B cell (primary cell): ENCODE measurements around the gene LRRC63. TPM values are rescaled to one million over a fixed set of nuclear protein-coding genes. Genes with fewer than 3 reads are reported as not detected.
"Not testable (repeated sequence)": the region's sequence is repeated elsewhere in the genome, so short reads cannot be mapped to it uniquely, and the experiment has no call there.

Experiments
- ATAC-seq: fragments of 200-7000 bp; cut with Tn5 transposase; one replicate; pipeline ENCODE4 v1.10.0; 2021; ENCODE audit warnings: low read depth, mild to moderate bottlenecking, moderate number of reproducible peaks, moderate library complexity
- CTCF ChIA-PET: fragments of 350-600 bp; sonication (Branson Sonifier 250); formaldehyde crosslinking; loops from one replicate; lab custom pipeline; 2021; ENCODE audit warnings: antibody characterized with exemption, inconsistent platforms; lab: Charles Lee
- POLR2A ChIA-PET: fragments of 350-600 bp; sonication (Branson Sonifier 250); formaldehyde crosslinking; loops from one replicate; lab custom pipeline; 2021; ENCODE audit warnings: antibody characterized with exemption; lab: Charles Lee
- DNase-seq: peaks from one replicate; pipeline ENCODE4 v3.0.0; 2013
- H2AFZ ChIP-seq: 2 replicates; pipeline ENCODE4 v1.6.1; 2012; ENCODE audit warnings: mild to moderate bottlenecking, low read depth, low read length; ENCODE audit not compliant: insufficient read depth, poor library complexity, severe bottlenecking
- H3K27ac ChIP-seq, 2 donors: 1 replicate in 1 of 2; 2 replicates in 1 of 2; pipeline ENCODE4 v1.5.1; 2012 to 2013; ENCODE audit warnings: low read length in 2 of 2, mild to moderate bottlenecking in 2 of 2, moderate library complexity in 1 of 2
- H3K27me3 ChIP-seq, 4 experiments: fragments of 200-600 bp in 1 of 4; sonication (generic) in 1 of 4; replicated peaks in 1 of 4; 1 replicate in 2 of 4; 2 replicates in 2 of 4; pipeline versions ENCODE4 v1.6.1 to v1.7.0; 2013 to 2016; ENCODE audit warnings: low read length in 3 of 4, mild to moderate bottlenecking in 2 of 4, mixed read lengths in 1 of 4, moderate library complexity in 1 of 4; ENCODE audit not compliant: insufficient read depth in 4 of 4, control insufficient read depth in 3 of 4; ENCODE audit errors: control extremely low read depth in 1 of 4
- H3K36me3 ChIP-seq, 2 experiments: replicated peaks in 1 of 2; 1 replicate in 1 of 2; 2 replicates in 1 of 2; pipeline versions ENCODE4 v1.6.1 to v1.7.1; 2013; ENCODE audit warnings: low read length in 1 of 2; ENCODE audit not compliant: insufficient read depth in 2 of 2, control insufficient read depth in 1 of 2; ENCODE audit errors: control extremely low read depth in 1 of 2, extremely low read depth in 1 of 2
- H3K4me1 ChIP-seq, 2 donors: fragments of 200-600 bp in 1 of 2; sonication (generic) in 1 of 2; 1 replicate in 1 of 2; 2 replicates in 1 of 2; pipeline versions ENCODE4 v1.5.1 to v1.6.1; 2013 to 2017; ENCODE audit warnings: low read length in 2 of 2; ENCODE audit not compliant: control insufficient read depth in 2 of 2, insufficient read depth in 2 of 2
- H3K4me2 ChIP-seq: replicated peaks from 2 replicates; pipeline ENCODE3; 2012; ENCODE audit warnings: mild to moderate bottlenecking, low read depth, low read length; ENCODE audit not compliant: poor library complexity, severe bottlenecking
- H3K4me3 ChIP-seq, 5 experiments: fragments of 200-600 bp in 1 of 5; sonication (generic) in 1 of 5; 1 replicate in 3 of 5; 2 replicates in 2 of 5; pipeline versions ENCODE4 v1.5.1 to v1.7.0; 2011 to 2016; ENCODE audit warnings: low read length in 4 of 5, mild to moderate bottlenecking in 4 of 5, low read depth in 2 of 5, control low read depth in 1 of 5, moderate library complexity in 1 of 5; ENCODE audit not compliant: insufficient read depth in 1 of 5; ENCODE audit errors: control extremely low read depth in 1 of 5, extremely low read depth in 1 of 5
- H3K79me2 ChIP-seq: fragments of 200-600 bp; sonication (generic); one replicate; pipeline ENCODE4 v1.6.0; 2016; ENCODE audit warnings: low read length; ENCODE audit not compliant: control insufficient read depth, insufficient read depth
- H3K9ac ChIP-seq: fragments of 200-600 bp; sonication (generic); 2 replicates; pipeline ENCODE4 v1.6.1; 2017; ENCODE audit warnings: mild to moderate bottlenecking, low read length, moderate library complexity
- H3K9me3 ChIP-seq, 3 donors: one replicate each; pipeline versions ENCODE4 v1.6.1 to v1.7.1; 2013; ENCODE audit warnings: low read length in 2 of 3; ENCODE audit not compliant: control insufficient read depth in 2 of 3, insufficient read depth in 1 of 3; ENCODE audit errors: control extremely low read depth in 1 of 3
- H4K20me1 ChIP-seq: 2 replicates; pipeline ENCODE4 v1.6.0; 2012; ENCODE audit warnings: mild to moderate bottlenecking, low read length; ENCODE audit not compliant: insufficient read depth, control insufficient read depth, poor library complexity, severe bottlenecking
- H3K27ac Mint-ChIP-seq: one replicate; pipeline ENCODE4 v1.8.0; 2021; ENCODE audit warnings: mixed read lengths
- H3K27me3 Mint-ChIP-seq: one replicate; pipeline ENCODE4 v1.8.0; 2021; ENCODE audit warnings: mixed read lengths
- H3K4me1 Mint-ChIP-seq: one replicate; pipeline ENCODE4 v1.8.0; 2021; ENCODE audit warnings: mixed read lengths
- H3K4me3 Mint-ChIP-seq: one replicate; pipeline ENCODE4 v1.8.0; 2021; ENCODE audit warnings: mixed read lengths
- H3K9me3 Mint-ChIP-seq: one replicate; pipeline ENCODE4 v1.8.0; 2022; ENCODE audit warnings: mixed read lengths; ENCODE audit not compliant: insufficient read depth
- CTCF ChIP-seq: fragments of 200-600 bp; IDR thresholded peaks from one replicate; pipeline ENCODE4 v1.8.0; 2022; ENCODE audit warnings: antibody characterized with exemption, mild to moderate bottlenecking
- EZH2 ChIP-seq: IDR thresholded peaks from 2 replicates; pipeline ENCODE4 v1.6.1; 2012; ENCODE audit warnings: borderline replicate concordance, low read depth, mild to moderate bottlenecking, moderate library complexity, low read length; ENCODE audit not compliant: insufficient read depth, poor library complexity, severe bottlenecking
- WGBS: methylation state at CpG from one replicate; pipeline ENCODE4 v1.1.5; 2013; ENCODE audit warnings: missing lambda C conversion rate; ENCODE audit not compliant: insufficient coverage; 5-methylcytosine and 5-hydroxymethylcytosine counted together
- intact Hi-C: fragments of 100-400 bp; cut with micrococcal nuclease; formaldehyde crosslinking; loops from one replicate; pipeline ENCODE4 v1.10.0; 2022
- polyA plus RNA-seq: library from polyadenylated mRNA; depleted of rRNA; stranded (reverse); fragments of >200 nt; gene quantifications from 2 replicates; pipeline ENCODE4 v1.2.3, GENCODE V29; 2012
- total RNA-seq, 2 donors: library from RNA; stranded (reverse); fragments of 120-200 nt in 1 of 2; gene quantifications; 1 replicate in 1 of 2; 2 replicates in 1 of 2; pipeline versions ENCODE4 v1.2.3 to v1.2.4, GENCODE V29; 2013 to 2022

LRRC63 gene
- total and polyA plus RNA-seq, 2 donors (not counting 1 experiment from before 2014, with no cell fraction given), result 0.06 to 0.25 TPM

- Histone ChIP-seq H2AFZ (peak overlapping the region; percentile 77), H4K20me1 (no peaks in the 10 kb centered on the region), H3K36me3 (no peaks in the 10 kb centered on the region), H3K27ac (no peak overlapping the region), H3K27me3 (no peaks in the 10 kb centered on the region), H3K79me2 (no peaks in the 10 kb centered on the region), H3K4me1 (peaks cover 10 to 11% of the 10 kb centered on the region in 2 donors), H3K4me3 (peak overlapping the region; percentile 47 to 85 (median 63)), H3K9ac (peak overlapping the region; percentile 75), H3K4me2 (peak overlapping the region; percentile 81), H3K9me3 (no peaks in the 10 kb centered on the region)
- peaks cover 16% of the 10 kb centered on the region for H3K4me1 Mint-ChIP-seq
- ChIA-PET CTCF (interaction anchor here (0.6 to 2.0 kb wide), 9 partner anchors 9 to 392 kb away, joined by 3 to 6 read pairs (median 3); no protein-coding TSS in a partner anchor), POLR2A (interaction anchor here (0.6 to 0.9 kb wide), 2 partner anchors 11 to 29 kb away, joined by 3 to 8 read pairs; partner anchors contain the start of gene LCP1)
- H3K27me3 Mint-ChIP-seq, result no peaks in the 10 kb centered on the region
- 3% methylated on average over 3 of the region's 9 CpGs for WGBS
- intact Hi-C loops, result loop anchor here (1.0 to 2.0 kb wide), 4 partner anchors 9 to 159 kb away; partner anchors contain the start of gene ZC3H13
- no peaks in the 10 kb centered on the region for H3K9me3 Mint-ChIP-seq
- ATAC-seq (peak; percentile 29), DNase-seq (peak; percentile 45)
- H3K27ac Mint-ChIP-seq, result peak overlapping the region; percentile 59
- peak overlapping the region; percentile 87 for H3K4me3 Mint-ChIP-seq
- TF ChIP-seq CTCF, result no peak
- TF ChIP-seq EZH2, result no peak
These were observed 629 bp upstream of the LRRC63 start for GRCh38 chr13:46211116-46211482.

- Histone ChIP-seq H3K9ac (no peak overlapping the region), H3K27ac (no peak overlapping the region), H2AFZ (no peak overlapping the region), H3K4me3 (no peak overlapping the region), H3K4me2 (no peak overlapping the region), H3K9me3 (no peaks in the 10 kb centered on the region), H3K36me3 (no peaks in the 10 kb centered on the region), H3K79me2 (no peaks in the 10 kb centered on the region), H3K4me1 (peaks cover 10 to 11% of the 10 kb centered on the region in 2 donors), H4K20me1 (no peaks in the 10 kb centered on the region), H3K27me3 (no peaks in the 10 kb centered on the region)
- DNase-seq, result no peak
- no peak overlapping the region for H3K4me3 Mint-ChIP-seq
- 80% methylated on average over 2 of the region's 3 CpGs for WGBS
- no peaks in the 10 kb centered on the region for H3K9me3 Mint-ChIP-seq
- TF ChIP-seq CTCF (no peak), EZH2 (no peak)
- CTCF ChIA-PET, result no interaction called here
- intact Hi-C loops, result no loop called here
- H3K27me3 Mint-ChIP-seq, result peaks cover 4% of the 10 kb centered on the region
- no peak overlapping the region for H3K27ac Mint-ChIP-seq
- peaks cover 16% of the 10 kb centered on the region for H3K4me1 Mint-ChIP-seq
- POLR2A ChIA-PET, result no interaction called here
- no peak for ATAC-seq
These were observed 1.5 kb downstream of the LRRC63 start for GRCh38 chr13:46213242-46213641.

GRCh38 chr13:46214741-46215140 lies 3.0 kb downstream of the LRRC63 start:
- ATAC-seq, H4K20me1 ChIP-seq, H3K9me3 Mint-ChIP-seq, intact Hi-C loops, H2AFZ ChIP-seq, H3K4me3 ChIP-seq, H3K27me3 ChIP-seq, H3K27ac ChIP-seq, H3K79me2 ChIP-seq, H3K4me3 Mint-ChIP-seq, H3K9ac ChIP-seq, POLR2A ChIA-PET, H3K4me2 ChIP-seq, DNase-seq, CTCF ChIA-PET, H3K27ac Mint-ChIP-seq, H3K36me3 ChIP-seq, H3K9me3 ChIP-seq: not testable (repeated sequence)
- H3K4me1 ChIP-seq, result peaks cover 10 to 11% of the 10 kb centered on the region in 2 donors
- H3K4me1 Mint-ChIP-seq, result peaks cover 16% of the 10 kb centered on the region
- peaks cover 12% of the 10 kb centered on the region for H3K27me3 Mint-ChIP-seq
- WGBS, result no CpG with 5 or more reads among the region's 1 CpG
